ENCODE results near the gene NADK2.

Gene NADK2

GRCh38 chr5:36174119-36174518 lies 67.6 kb downstream of the NADK2 start:
- TF ChIP-seq TEAD4 (IDR thresholded peaks at IDR 0.05) = no peak
- TF ChIP-seq YY1 (IDR thresholded peaks at IDR 0.05; ENCODE audit: low read depth) = no peak
- TF ChIP-seq MAX (IDR thresholded peaks at IDR 0.05) = no peak
- no peak for TF ChIP-seq CEBPB (IDR thresholded peaks at IDR 0.05)
- TF ChIP-seq USF1 (IDR thresholded peaks at IDR 0.05) = no peak
- no peak for TF ChIP-seq RAD21 (IDR thresholded peaks at IDR 0.05; ENCODE audit: low read depth)
- TF ChIP-seq TAF1 (IDR thresholded peaks at IDR 0.05; ENCODE audit: low read depth) = no peak
- TF ChIP-seq ZBTB7A (IDR thresholded peaks at IDR 0.05; ENCODE audit: low read depth) = no peak
- no peak for TF ChIP-seq EP300 (IDR thresholded peaks at IDR 0.05; ENCODE audit: borderline replicate concordance)

DNA sequence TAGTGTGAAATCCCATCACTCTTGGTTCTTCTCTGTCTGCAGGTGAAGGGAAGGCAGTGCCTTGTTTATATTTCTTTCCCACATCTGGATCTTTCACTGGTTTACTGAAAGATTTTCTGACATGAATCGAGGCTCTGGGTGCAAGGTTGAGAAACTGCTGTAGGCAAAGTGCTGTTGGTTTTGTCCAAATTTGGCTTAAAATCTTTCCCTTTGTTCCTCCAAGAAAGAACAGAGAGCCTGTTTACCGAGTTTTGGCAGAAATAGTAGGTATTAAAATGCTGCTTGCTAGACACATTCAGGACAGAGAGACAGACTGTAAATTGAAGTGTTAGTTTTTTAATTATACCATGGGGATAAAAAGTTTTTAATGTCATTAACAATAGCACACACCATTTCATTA lies 68.3 kb downstream of the NADK2 start:
- TF ChIP-seq TAF1 (IDR thresholded peaks at IDR 0.05; ENCODE audit: low read depth) (no peak), TEAD4 (IDR thresholded peaks at IDR 0.05) (no peak), EP300 (IDR thresholded peaks at IDR 0.05; ENCODE audit: borderline replicate concordance) (no peak), MAX (IDR thresholded peaks at IDR 0.05) (no peak), RAD21 (IDR thresholded peaks at IDR 0.05; ENCODE audit: low read depth) (no peak), EGR1 (IDR thresholded peaks at IDR 0.05) (no peak), CREB1 (IDR thresholded peaks at IDR 0.05; ENCODE audit: low read depth) (no peak), TCF12 (IDR thresholded peaks at IDR 0.05; ENCODE audit: low read depth) (no peak), NFIC (IDR thresholded peaks at IDR 0.05) (no peak), ZBTB7A (IDR thresholded peaks at IDR 0.05; ENCODE audit: low read depth) (no peak), REST (IDR thresholded peaks at IDR 0.05; ENCODE audit: low read depth) (no peak), USF1 (IDR thresholded peaks at IDR 0.05) (no peak), FOXM1 (IDR thresholded peaks at IDR 0.05; ENCODE audit: borderline replicate concordance, low read depth) (no peak), YY1 (IDR thresholded peaks at IDR 0.05; ENCODE audit: low read depth) (no peak), CEBPB (IDR thresholded peaks at IDR 0.05) (no peak)

DNA sequence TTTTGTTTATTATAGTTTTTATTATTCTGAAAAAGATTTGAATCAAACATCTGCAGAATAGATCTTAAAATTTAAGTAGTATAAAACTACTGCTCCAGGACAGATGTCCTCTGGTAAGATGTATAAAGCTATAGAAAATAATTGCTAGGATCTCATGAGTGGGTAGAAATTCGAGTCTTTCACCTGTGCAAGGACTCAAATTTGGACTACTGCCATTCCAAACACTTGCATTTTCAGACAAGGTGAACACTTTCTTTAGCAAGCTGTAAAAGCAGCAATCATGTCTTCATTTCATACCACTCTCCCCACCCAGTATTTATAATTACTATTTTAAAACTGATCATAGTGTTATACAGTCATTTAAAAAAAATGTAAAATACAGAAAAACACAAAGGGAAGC lies 69.1 kb downstream of the NADK2 start:
- TF ChIP-seq EGR1 (IDR thresholded peaks at IDR 0.05) = no peak
- no peak for TF ChIP-seq EP300 (IDR thresholded peaks at IDR 0.05; ENCODE audit: borderline replicate concordance)
- TF ChIP-seq CREB1 (IDR thresholded peaks at IDR 0.05; ENCODE audit: low read depth) = no peak
- TF ChIP-seq REST (IDR thresholded peaks at IDR 0.05; ENCODE audit: low read depth) = no peak
- no peak for TF ChIP-seq FOXM1 (IDR thresholded peaks at IDR 0.05; ENCODE audit: borderline replicate concordance, low read depth)
- TF ChIP-seq RAD21 (IDR thresholded peaks at IDR 0.05; ENCODE audit: low read depth) = no peak
- TF ChIP-seq TEAD4 (IDR thresholded peaks at IDR 0.05) = no peak
- no peak for TF ChIP-seq NFIC (IDR thresholded peaks at IDR 0.05)
- TF ChIP-seq TCF12 (IDR thresholded peaks at IDR 0.05; ENCODE audit: low read depth) = no peak
- no peak for TF ChIP-seq USF1 (IDR thresholded peaks at IDR 0.05)
- no peak for TF ChIP-seq MAX (IDR thresholded peaks at IDR 0.05)
- TF ChIP-seq YY1 (IDR thresholded peaks at IDR 0.05; ENCODE audit: low read depth) = no peak
- TF ChIP-seq ZBTB7A (IDR thresholded peaks at IDR 0.05; ENCODE audit: low read depth) = no peak
- no peak for TF ChIP-seq CEBPB (IDR thresholded peaks at IDR 0.05)
- no peak for TF ChIP-seq TAF1 (IDR thresholded peaks at IDR 0.05; ENCODE audit: low read depth)

GRCh38 chr5:36170832-36171424 lies 70.8 kb downstream of the NADK2 start:
- TF ChIP-seq CEBPB (IDR thresholded peaks at IDR 0.05) (no peak), REST (IDR thresholded peaks at IDR 0.05; ENCODE audit: low read depth) (no peak)
